ENCODE measurements around the gene COPZ1. TPM values are rescaled to one million over a fixed set of nuclear protein-coding genes. Genes with fewer than 3 reads are reported as not detected.
A peak's percentile ranks its signal among the peaks of the same experiment; 100 is the strongest.

Gene COPZ1
- total and polyA plus RNA-seq, 9 of the 15 experiments (the other 6 are each of a cell fraction or from before 2014, with no cell fraction given), result 137 to 487 (median 233) TPM

DNA sequence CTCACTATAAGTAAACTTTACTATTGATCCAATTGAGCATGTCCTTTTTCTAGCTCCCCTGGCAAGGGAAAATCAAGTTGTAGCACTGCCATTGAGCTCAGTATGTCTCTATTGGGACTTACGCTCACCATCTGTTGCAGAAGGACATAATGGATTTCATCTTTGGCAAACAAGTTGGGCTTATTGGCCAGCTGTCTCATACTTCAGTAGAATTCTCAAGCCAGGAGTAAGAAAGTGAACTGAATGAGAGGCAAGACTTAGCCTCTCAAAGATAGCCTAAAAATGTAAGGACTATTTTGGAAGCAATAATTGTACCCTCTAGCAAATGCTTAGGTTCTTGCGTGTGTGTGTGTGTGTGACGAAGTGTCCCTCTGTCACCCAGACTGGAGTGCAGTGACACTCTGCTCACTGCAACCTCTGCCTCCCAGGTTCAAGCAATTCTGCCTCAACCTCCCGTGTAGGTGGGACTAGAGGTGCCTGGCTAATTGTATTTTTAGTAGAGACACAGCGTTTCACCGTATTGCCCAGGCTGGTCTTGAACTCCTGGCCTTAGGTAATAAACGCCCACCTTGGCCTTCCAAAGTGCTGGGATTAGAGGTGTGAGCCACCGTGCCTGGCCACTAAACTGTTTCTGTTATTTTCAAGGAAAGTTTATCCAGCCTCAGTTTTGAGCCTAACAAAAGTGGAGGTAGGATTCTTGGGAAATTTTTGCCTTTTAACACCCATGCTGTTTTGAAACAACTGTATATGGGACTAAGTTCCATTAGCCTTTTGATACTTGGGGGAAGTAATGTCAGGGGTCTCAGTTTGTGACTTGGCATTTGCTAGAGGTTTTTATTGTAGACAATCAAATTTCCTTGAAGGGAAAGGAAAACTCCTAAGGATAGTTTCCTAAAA lies 37.4 kb upstream of the COPZ1 start (continued):
- TF ChIP-seq, protein P1, sequence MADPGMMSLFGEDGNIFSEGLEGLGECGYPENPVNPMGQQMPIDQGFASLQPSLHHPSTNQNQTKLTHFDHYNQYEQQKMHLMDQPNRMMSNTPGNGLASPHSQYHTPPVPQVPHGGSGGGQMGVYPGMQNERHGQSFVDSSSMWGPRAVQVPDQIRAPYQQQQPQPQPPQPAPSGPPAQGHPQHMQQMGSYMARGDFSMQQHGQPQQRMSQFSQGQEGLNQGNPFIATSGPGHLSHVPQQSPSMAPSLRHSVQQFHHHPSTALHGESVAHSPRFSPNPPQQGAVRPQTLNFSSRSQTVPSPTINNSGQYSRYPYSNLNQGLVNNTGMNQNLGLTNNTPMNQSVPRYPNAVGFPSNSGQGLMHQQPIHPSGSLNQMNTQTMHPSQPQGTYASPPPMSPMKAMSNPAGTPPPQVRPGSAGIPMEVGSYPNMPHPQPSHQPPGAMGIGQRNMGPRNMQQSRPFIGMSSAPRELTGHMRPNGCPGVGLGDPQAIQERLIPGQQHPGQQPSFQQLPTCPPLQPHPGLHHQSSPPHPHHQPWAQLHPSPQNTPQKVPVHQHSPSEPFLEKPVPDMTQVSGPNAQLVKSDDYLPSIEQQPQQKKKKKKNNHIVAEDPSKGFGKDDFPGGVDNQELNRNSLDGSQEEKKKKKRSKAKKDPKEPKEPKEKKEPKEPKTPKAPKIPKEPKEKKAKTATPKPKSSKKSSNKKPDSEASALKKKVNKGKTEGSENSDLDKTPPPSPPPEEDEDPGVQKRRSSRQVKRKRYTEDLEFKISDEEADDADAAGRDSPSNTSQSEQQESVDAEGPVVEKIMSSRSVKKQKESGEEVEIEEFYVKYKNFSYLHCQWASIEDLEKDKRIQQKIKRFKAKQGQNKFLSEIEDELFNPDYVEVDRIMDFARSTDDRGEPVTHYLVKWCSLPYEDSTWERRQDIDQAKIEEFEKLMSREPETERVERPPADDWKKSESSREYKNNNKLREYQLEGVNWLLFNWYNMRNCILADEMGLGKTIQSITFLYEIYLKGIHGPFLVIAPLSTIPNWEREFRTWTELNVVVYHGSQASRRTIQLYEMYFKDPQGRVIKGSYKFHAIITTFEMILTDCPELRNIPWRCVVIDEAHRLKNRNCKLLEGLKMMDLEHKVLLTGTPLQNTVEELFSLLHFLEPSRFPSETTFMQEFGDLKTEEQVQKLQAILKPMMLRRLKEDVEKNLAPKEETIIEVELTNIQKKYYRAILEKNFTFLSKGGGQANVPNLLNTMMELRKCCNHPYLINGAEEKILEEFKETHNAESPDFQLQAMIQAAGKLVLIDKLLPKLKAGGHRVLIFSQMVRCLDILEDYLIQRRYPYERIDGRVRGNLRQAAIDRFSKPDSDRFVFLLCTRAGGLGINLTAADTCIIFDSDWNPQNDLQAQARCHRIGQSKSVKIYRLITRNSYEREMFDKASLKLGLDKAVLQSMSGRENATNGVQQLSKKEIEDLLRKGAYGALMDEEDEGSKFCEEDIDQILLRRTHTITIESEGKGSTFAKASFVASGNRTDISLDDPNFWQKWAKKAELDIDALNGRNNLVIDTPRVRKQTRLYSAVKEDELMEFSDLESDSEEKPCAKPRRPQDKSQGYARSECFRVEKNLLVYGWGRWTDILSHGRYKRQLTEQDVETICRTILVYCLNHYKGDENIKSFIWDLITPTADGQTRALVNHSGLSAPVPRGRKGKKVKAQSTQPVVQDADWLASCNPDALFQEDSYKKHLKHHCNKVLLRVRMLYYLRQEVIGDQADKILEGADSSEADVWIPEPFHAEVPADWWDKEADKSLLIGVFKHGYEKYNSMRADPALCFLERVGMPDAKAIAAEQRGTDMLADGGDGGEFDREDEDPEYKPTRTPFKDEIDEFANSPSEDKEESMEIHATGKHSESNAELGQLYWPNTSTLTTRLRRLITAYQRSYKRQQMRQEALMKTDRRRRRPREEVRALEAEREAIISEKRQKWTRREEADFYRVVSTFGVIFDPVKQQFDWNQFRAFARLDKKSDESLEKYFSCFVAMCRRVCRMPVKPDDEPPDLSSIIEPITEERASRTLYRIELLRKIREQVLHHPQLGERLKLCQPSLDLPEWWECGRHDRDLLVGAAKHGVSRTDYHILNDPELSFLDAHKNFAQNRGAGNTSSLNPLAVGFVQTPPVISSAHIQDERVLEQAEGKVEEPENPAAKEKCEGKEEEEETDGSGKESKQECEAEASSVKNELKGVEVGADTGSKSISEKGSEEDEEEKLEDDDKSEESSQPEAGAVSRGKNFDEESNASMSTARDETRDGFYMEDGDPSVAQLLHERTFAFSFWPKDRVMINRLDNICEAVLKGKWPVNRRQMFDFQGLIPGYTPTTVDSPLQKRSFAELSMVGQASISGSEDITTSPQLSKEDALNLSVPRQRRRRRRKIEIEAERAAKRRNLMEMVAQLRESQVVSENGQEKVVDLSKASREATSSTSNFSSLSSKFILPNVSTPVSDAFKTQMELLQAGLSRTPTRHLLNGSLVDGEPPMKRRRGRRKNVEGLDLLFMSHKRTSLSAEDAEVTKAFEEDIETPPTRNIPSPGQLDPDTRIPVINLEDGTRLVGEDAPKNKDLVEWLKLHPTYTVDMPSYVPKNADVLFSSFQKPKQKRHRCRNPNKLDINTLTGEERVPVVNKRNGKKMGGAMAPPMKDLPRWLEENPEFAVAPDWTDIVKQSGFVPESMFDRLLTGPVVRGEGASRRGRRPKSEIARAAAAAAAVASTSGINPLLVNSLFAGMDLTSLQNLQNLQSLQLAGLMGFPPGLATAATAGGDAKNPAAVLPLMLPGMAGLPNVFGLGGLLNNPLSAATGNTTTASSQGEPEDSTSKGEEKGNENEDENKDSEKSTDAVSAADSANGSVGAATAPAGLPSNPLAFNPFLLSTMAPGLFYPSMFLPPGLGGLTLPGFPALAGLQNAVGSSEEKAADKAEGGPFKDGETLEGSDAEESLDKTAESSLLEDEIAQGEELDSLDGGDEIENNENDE (IDR thresholded peaks at IDR 0.05; ENCODE audit: low read depth, low read length), result peak; percentile 34
- TF ChIP-seq KLF1 (tag; IDR thresholded peaks at IDR 0.05), result no peak
- peak; percentile 31; the same call in 1 of the 2 replicates for TF ChIP-seq ZNF780A (CRISPR knock-in tag; IDR thresholded peaks at IDR 0.05)
- TF ChIP-seq ATF1 (CRISPR knock-in tag; IDR thresholded peaks at IDR 0.05), result no peak
- TF ChIP-seq ATF1 (tag; IDR thresholded peaks at IDR 0.05), result no peak
- peak; percentile 84; the same call in 1 of the 2 replicates for TF ChIP-seq CHCHD3 (CRISPR knock-in tag; IDR thresholded peaks at IDR 0.05)
- TF ChIP-seq ZNF584 (CRISPR knock-in tag; IDR thresholded peaks at IDR 0.05; ENCODE audit: low read depth), result no peak
- TF ChIP-seq, protein P2, sequence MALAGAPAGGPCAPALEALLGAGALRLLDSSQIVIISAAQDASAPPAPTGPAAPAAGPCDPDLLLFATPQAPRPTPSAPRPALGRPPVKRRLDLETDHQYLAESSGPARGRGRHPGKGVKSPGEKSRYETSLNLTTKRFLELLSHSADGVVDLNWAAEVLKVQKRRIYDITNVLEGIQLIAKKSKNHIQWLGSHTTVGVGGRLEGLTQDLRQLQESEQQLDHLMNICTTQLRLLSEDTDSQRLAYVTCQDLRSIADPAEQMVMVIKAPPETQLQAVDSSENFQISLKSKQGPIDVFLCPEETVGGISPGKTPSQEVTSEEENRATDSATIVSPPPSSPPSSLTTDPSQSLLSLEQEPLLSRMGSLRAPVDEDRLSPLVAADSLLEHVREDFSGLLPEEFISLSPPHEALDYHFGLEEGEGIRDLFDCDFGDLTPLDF (CRISPR knock-in tag; IDR thresholded peaks at IDR 0.05), result peak; percentile 70; the same call in 1 of the 2 replicates
- no peak for TF ChIP-seq FOXA3 (CRISPR knock-in tag; conservative IDR thresholded peaks at IDR 0.05 in 1 of 2, IDR thresholded peaks at IDR 0.05 in 1 of 2)
- TF ChIP-seq ZNF347 (CRISPR knock-in tag; IDR thresholded peaks at IDR 0.05; ENCODE audit: low read depth), result peak; percentile 66; the same call in 1 of the 2 replicates
- peak; percentile 48 for TF ChIP-seq ZNF551 (CRISPR knock-in tag; IDR thresholded peaks at IDR 0.05)
- no peak for TF ChIP-seq HSF4 (CRISPR knock-in tag; IDR thresholded peaks at IDR 0.05; ENCODE audit: borderline replicate concordance)
- TF ChIP-seq SUPT5H (IDR thresholded peaks at IDR 0.05), result peak; percentile 95
- peak; percentile 22 for TF ChIP-seq TAF1 (IDR thresholded peaks at IDR 0.05; ENCODE audit: control insufficient read depth, extremely low read depth, insufficient read depth, low read length, severe bottlenecking)
- TF ChIP-seq SIRT6 (IDR thresholded peaks at IDR 0.05; ENCODE audit: low read depth, low read length), result peak; percentile 99
- peak; percentile 15; the same call in 1 of the 2 replicates for TF ChIP-seq ZBED1 (IDR thresholded peaks at IDR 0.05)
